ENCODE results near the gene SIAH1. TPM values are rescaled to one million over a fixed set of nuclear protein-coding genes. Genes with fewer than 3 reads are reported as not detected.

Gene SIAH1
- 10 to 100 TPM in 1 of 2 donors, 1 to 10 TPM in 1; 8.7 to 12.3 TPM for polyA plus RNA-seq

DNA sequence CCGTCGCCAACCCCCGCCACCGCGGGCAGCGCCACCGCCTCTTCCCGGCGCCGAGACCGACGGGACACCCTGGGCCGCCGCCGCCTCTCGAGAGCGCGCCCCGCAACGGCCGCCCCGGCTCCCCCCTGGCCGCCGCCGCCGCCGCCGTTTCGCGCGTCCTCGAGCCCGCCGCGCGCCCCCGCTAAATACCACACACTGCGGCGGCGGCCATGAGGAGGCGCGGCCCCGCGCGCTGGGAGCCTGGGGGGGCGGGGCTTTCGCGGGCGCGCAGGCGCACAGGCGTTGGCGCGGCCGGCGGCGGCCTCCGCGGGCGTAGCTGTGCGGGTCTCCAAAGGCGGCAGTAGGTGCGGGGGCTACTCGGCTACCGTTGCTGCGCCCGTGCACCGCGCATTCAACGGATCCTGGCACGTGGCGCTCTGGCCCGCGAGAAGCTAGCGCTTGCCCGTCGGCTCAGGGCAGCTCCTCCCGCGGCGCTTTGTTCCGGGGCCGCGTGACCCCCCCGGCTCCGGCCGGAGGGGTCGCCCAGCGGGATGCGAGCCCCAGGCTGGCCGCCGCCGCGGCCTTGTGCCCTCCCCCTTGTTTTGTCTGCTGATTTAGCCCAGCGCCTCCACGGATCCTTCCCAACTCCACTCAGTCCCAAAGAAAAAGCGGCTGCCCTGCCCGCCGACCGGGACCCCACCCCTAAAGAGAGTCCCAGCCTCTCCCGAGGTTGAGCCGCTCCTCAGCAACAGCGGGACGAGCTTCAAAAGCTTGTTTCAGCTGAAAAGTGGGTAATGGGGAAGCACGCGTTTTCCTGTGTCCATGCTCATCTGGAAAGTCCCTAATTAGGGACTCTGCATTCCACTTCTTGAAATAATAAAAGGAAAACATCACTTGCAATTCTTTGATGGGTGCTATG lies at the start of gene SIAH1:
Gene SIAH1 (minus strand): TSS at position 161 of the 898 bp plus-strand sequence. CDS start 22,985 bp downstream, outside the sequence.
- H3K9me3 ChIP-seq (ENCODE audit: control insufficient read depth in 2 of 2, insufficient read depth in 1 of 2, low read depth in 1 of 2, low read length in 1 of 2): no peaks in the 10 kb centered on the region
- no peaks in the 10 kb centered on the region for H3K36me3 ChIP-seq (ENCODE audit: control insufficient read depth in 2 of 2, insufficient read depth in 2 of 2, low read length in 1 of 2)
- peak within 1 kb of the TSS; percentile 79 to 88 for H3K4me3 ChIP-seq (ENCODE audit: low read depth in 1 of 2, low read length in 2 of 2)
- H3K4me1 ChIP-seq (ENCODE audit: control insufficient read depth in 2 of 2, insufficient read depth in 2 of 2, low read length in 1 of 2): no peaks in the 10 kb centered on the region
- peak within 1 kb of the TSS; percentile 95 to 96 for H3K27ac ChIP-seq (ENCODE audit: low read depth in 2 of 2, low read length in 1 of 2)
- H3K27me3 ChIP-seq (ENCODE audit: control insufficient read depth in 1 of 2, insufficient read depth in 2 of 2, low read length in 2 of 2): no peaks in the 10 kb centered on the region
- 0 to 1% methylated on average over 96 to 105 of the region's 105 CpGs for WGBS, 2 donors

- no peaks in the 10 kb centered on the region for H3K9me3 ChIP-seq (ENCODE audit: control insufficient read depth in 2 of 2, insufficient read depth in 1 of 2, low read depth in 1 of 2, low read length in 1 of 2)
- no peak overlapping the region for H3K27ac ChIP-seq (ENCODE audit: low read depth in 2 of 2, low read length in 1 of 2)
- H3K36me3 ChIP-seq (ENCODE audit: control insufficient read depth in 2 of 2, insufficient read depth in 2 of 2, low read length in 1 of 2): no peaks in the 10 kb centered on the region
- 38 to 54% methylated on average over 4 of the region's 4 CpGs for WGBS, 2 donors
- H3K4me3 ChIP-seq (ENCODE audit: low read depth in 1 of 2, low read length in 2 of 2): no peak overlapping the region
- no peaks in the 10 kb centered on the region for H3K4me1 ChIP-seq (ENCODE audit: control insufficient read depth in 2 of 2, insufficient read depth in 2 of 2, low read length in 1 of 2)
- H3K27me3 ChIP-seq (ENCODE audit: control insufficient read depth in 1 of 2, insufficient read depth in 2 of 2, low read length in 2 of 2): no peaks in the 10 kb centered on the region
Observed at GRCh38 chr16:48434653-48435317, 49.6 kb upstream of the SIAH1 start.

GRCh38 chr16:48433850-48434530 lies 48.8 kb upstream of the SIAH1 start:
- 87 to 89% methylated on average over 5 of the region's 5 CpGs for WGBS, 2 donors
- H3K4me3 ChIP-seq (ENCODE audit: low read depth in 1 of 2, low read length in 2 of 2): no peak overlapping the region
- H3K36me3 ChIP-seq (ENCODE audit: control insufficient read depth in 2 of 2, insufficient read depth in 2 of 2, low read length in 1 of 2): no peaks in the 10 kb centered on the region
- H3K9me3 ChIP-seq (ENCODE audit: control insufficient read depth in 2 of 2, insufficient read depth in 1 of 2, low read depth in 1 of 2, low read length in 1 of 2): no peaks in the 10 kb centered on the region
- H3K27ac ChIP-seq (ENCODE audit: low read depth in 2 of 2, low read length in 1 of 2): no peak overlapping the region
- H3K4me1 ChIP-seq (ENCODE audit: control insufficient read depth in 2 of 2, insufficient read depth in 2 of 2, low read length in 1 of 2): no peaks in the 10 kb centered on the region
- no peaks in the 10 kb centered on the region for H3K27me3 ChIP-seq (ENCODE audit: control insufficient read depth in 1 of 2, insufficient read depth in 2 of 2, low read length in 2 of 2)

GRCh38 chr16:48433116-48433849 lies 48.1 kb upstream of the SIAH1 start:
- Histone ChIP-seq H3K36me3 (ENCODE audit: control insufficient read depth in 2 of 2, insufficient read depth in 2 of 2, low read length in 1 of 2) (no peaks in the 10 kb centered on the region), H3K4me3 (ENCODE audit: low read depth in 1 of 2, low read length in 2 of 2) (no peak overlapping the region)
- WGBS, 2 donors: 93 to 94% methylated on average over 18 of the region's 18 CpGs

DNA sequence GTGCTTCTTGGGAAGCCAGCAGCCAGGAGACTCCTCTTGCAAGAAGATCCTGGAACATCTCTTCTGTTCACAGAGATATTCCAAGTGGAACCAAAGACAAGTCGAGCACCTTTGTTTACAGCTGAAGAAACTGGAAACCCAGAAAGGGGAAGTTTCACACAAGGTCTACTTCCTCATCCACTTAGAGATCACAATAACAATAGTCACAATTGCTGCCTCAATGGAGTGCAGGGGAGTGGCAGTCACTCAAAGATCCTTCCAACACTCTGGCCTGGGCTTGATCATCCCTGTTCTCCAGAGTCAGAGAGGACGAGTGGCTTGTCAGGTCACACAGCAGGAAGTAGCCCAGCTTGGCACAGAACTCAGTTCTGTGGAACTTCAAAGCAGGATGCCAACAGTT lies 46.9 kb upstream of the SIAH1 start:
- Histone ChIP-seq H3K27ac (ENCODE audit: low read depth in 2 of 2, low read length in 1 of 2) (peak overlapping the region; percentile 14 to 27), H3K27me3 (ENCODE audit: control insufficient read depth in 1 of 2, insufficient read depth in 2 of 2, low read length in 2 of 2) (no peaks in the 10 kb centered on the region), H3K4me1 (ENCODE audit: control insufficient read depth in 2 of 2, insufficient read depth in 2 of 2, low read length in 1 of 2) (no peaks in the 10 kb centered on the region), H3K4me3 (ENCODE audit: low read depth in 1 of 2, low read length in 2 of 2) (no peak overlapping the region), H3K9me3 (ENCODE audit: control insufficient read depth in 2 of 2, insufficient read depth in 1 of 2, low read depth in 1 of 2, low read length in 1 of 2) (no peaks in the 10 kb centered on the region), H3K36me3 (ENCODE audit: control insufficient read depth in 2 of 2, insufficient read depth in 2 of 2, low read length in 1 of 2) (no peaks in the 10 kb centered on the region)
- WGBS, 2 donors: 12 to 23% methylated on average over 2 of the region's 2 CpGs

More at GRCh38 chr16:48433116-48433849, 48.1 kb upstream of the SIAH1 start:
- Histone ChIP-seq H3K27ac (ENCODE audit: low read depth in 2 of 2, low read length in 1 of 2) (no peak overlapping the region), H3K4me1 (ENCODE audit: control insufficient read depth in 2 of 2, insufficient read depth in 2 of 2, low read length in 1 of 2) (no peaks in the 10 kb centered on the region), H3K27me3 (ENCODE audit: control insufficient read depth in 1 of 2, insufficient read depth in 2 of 2, low read length in 2 of 2) (no peaks in the 10 kb centered on the region), H3K9me3 (ENCODE audit: control insufficient read depth in 2 of 2, insufficient read depth in 1 of 2, low read depth in 1 of 2, low read length in 1 of 2) (no peaks in the 10 kb centered on the region)

- Histone ChIP-seq H3K4me3 (ENCODE audit: low read depth in 1 of 2, low read length in 2 of 2) (no peak overlapping the region), H3K4me1 (ENCODE audit: control insufficient read depth in 2 of 2, insufficient read depth in 2 of 2, low read length in 1 of 2) (no peaks in the 10 kb centered on the region)
Observed at GRCh38 chr16:48430890-48431289, 45.7 kb upstream of the SIAH1 start.

GRCh38 chr16:48426244-48427141 lies 41.3 kb upstream of the SIAH1 start:
- no peak overlapping the region for H3K27ac ChIP-seq (ENCODE audit: low read depth in 2 of 2, low read length in 1 of 2)
- WGBS, 2 donors: 56 to 62% methylated on average over 2 of the region's 2 CpGs
- no peaks in the 10 kb centered on the region for H3K4me1 ChIP-seq (ENCODE audit: control insufficient read depth in 2 of 2, insufficient read depth in 2 of 2, low read length in 1 of 2)
- no peaks in the 10 kb centered on the region for H3K27me3 ChIP-seq (ENCODE audit: control insufficient read depth in 1 of 2, insufficient read depth in 2 of 2, low read length in 2 of 2)
- no peak overlapping the region for H3K4me3 ChIP-seq (ENCODE audit: low read depth in 1 of 2, low read length in 2 of 2)
- H3K9me3 ChIP-seq (ENCODE audit: control insufficient read depth in 2 of 2, insufficient read depth in 1 of 2, low read depth in 1 of 2, low read length in 1 of 2): no peaks in the 10 kb centered on the region
- H3K36me3 ChIP-seq (ENCODE audit: control insufficient read depth in 2 of 2, insufficient read depth in 2 of 2, low read length in 1 of 2): no peaks in the 10 kb centered on the region

More at GRCh38 chr16:48430890-48431289, 45.7 kb upstream of the SIAH1 start:
- 83 to 92% methylated on average over 3 of the region's 3 CpGs for WGBS, 2 donors
- no peaks in the 10 kb centered on the region for H3K27me3 ChIP-seq (ENCODE audit: control insufficient read depth in 1 of 2, insufficient read depth in 2 of 2, low read length in 2 of 2)
- no peak overlapping the region for H3K27ac ChIP-seq (ENCODE audit: low read depth in 2 of 2, low read length in 1 of 2)
- H3K36me3 ChIP-seq (ENCODE audit: control insufficient read depth in 2 of 2, insufficient read depth in 2 of 2, low read length in 1 of 2): no peaks in the 10 kb centered on the region
- H3K9me3 ChIP-seq (ENCODE audit: control insufficient read depth in 2 of 2, insufficient read depth in 1 of 2, low read depth in 1 of 2, low read length in 1 of 2): no peaks in the 10 kb centered on the region

- no peak overlapping the region for H3K4me3 ChIP-seq (ENCODE audit: low read depth in 1 of 2, low read length in 2 of 2)
- no peaks in the 10 kb centered on the region for H3K27me3 ChIP-seq (ENCODE audit: control insufficient read depth in 1 of 2, insufficient read depth in 2 of 2, low read length in 2 of 2)
- no peaks in the 10 kb centered on the region for H3K4me1 ChIP-seq (ENCODE audit: control insufficient read depth in 2 of 2, insufficient read depth in 2 of 2, low read length in 1 of 2)
- H3K27ac ChIP-seq (ENCODE audit: low read depth in 2 of 2, low read length in 1 of 2): no peak overlapping the region
- no peaks in the 10 kb centered on the region for H3K36me3 ChIP-seq (ENCODE audit: control insufficient read depth in 2 of 2, insufficient read depth in 2 of 2, low read length in 1 of 2)
- H3K9me3 ChIP-seq (ENCODE audit: control insufficient read depth in 2 of 2, insufficient read depth in 1 of 2, low read depth in 1 of 2, low read length in 1 of 2): no peaks in the 10 kb centered on the region
- 70 to 72% methylated on average over 2 of the region's 2 CpGs for WGBS, 2 donors
Observed at GRCh38 chr16:48422537-48422936, 37.3 kb upstream of the SIAH1 start.
